GM19043 (cell line): ENCODE measurements around the gene CEACAM7.
"Not testable (repeated sequence)": the region's sequence is repeated elsewhere in the genome, so short reads cannot be mapped to it uniquely, and the experiment has no call there.

Experiments
- ATAC-seq: cut with Tn5 transposase; IDR thresholded peaks from one replicate; pipeline ENCODE4 v1.9.1; 2021; ENCODE audit warnings: low read depth; ENCODE audit not compliant: unreplicated experiment

The CEACAM7 gene

GRCh38 chr19:41657157-41657556 is 30.9 kb downstream of the CEACAM7 start:
- ATAC-seq: no peak

- not testable (repeated sequence) for ATAC-seq
These were observed 31.3 kb downstream of the CEACAM7 start for GRCh38 chr19:41656756-41657155.

DNA sequence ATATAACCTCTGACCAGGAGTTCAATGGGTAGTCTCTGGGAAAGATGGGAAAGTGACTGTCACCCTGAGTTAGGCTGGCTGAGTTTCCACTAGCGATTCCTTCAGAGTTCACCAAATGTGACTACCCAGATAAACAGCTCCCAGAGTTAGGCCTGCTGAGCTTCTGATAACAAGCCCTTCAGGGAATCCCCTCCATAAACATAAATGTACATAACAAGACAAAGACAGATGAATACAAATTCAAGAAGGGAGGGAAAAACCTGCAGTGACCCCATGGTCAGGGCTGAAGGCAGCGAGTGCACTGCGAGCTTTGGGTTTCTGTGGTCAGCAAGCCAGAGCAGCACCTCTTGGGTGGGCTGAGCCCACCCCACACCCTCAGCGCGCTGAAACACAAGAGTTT is 35.8 kb downstream of the CEACAM7 start:
- no peak for ATAC-seq

DNA sequence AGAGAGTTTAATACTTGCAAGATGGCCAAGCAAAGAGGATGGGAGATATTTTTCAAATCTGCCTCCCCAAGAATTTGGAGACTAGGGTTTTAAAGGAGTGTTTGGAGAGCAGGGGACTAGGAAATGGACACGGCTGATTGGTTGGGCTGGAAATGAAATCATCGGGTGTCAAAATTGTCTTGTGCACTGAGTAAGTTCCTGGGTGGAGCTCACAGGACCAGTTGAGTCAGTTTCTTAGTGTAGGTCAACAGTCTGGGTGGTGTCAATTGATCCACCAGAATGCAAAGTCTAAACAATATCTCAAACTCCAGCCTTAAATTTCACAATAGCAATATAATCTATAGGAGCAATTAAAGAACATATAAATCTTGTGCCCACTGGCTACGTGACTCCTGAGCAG is 38.2 kb downstream of the CEACAM7 start:
- ATAC-seq: no peak

DNA sequence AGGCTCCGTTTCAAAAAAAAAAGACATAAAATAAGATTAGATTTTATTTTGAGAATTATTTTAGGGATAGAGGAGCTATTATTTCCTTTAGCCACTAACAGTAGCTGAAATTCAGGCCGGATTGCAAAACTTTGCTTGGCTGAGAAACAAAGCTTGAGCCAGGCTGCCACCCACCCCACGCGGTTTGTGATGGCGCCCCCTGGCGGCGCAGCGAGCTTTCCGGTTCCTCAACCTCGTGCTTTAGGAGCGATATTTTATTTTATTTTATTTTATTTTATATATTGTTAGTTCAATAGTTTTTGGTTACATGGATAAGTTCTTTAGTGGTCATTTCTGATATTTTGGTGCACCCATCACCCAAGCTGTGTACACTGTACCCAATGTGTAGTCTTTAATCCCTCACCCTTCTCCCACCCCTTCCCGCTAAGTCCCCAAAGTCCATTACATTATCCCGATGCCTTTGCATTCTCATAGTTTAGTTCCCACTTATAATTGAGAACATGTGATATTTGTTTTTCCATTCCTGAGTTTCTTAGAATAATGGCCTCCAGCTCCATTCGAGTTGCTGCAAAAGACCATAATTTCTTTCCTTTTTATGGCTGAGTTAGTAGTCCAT is 41.4 kb downstream of the CEACAM7 start:
- ATAC-seq: no peak

DNA sequence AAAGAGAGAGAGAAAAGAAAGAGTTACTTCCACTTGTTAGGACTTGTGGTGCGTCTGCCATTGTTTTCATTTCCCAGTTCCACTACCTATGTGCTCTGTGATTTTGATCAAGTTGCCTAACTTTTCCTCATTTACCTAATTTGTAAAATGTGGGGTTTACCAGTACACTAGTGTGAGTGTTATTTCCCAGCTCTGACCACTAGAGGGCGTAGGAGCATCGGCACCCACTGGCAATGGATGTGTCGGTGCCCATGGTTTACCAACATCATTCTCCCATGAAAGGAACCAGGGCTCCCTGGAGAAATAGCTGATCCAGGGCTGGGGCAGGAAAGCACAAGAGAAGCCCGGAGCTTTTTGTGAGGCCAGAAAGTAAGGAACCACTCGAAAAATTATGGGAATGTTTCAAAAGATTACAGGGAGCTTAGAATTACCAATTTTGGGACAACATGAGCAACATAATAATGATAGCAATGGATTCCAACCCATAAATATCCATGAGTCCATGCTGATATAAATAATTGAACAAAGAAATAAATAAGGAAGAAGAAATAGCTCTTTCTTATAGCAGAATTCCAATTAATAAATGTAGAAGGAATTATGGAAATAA is 46.1 kb downstream of the CEACAM7 start:
- ATAC-seq: no peak

DNA sequence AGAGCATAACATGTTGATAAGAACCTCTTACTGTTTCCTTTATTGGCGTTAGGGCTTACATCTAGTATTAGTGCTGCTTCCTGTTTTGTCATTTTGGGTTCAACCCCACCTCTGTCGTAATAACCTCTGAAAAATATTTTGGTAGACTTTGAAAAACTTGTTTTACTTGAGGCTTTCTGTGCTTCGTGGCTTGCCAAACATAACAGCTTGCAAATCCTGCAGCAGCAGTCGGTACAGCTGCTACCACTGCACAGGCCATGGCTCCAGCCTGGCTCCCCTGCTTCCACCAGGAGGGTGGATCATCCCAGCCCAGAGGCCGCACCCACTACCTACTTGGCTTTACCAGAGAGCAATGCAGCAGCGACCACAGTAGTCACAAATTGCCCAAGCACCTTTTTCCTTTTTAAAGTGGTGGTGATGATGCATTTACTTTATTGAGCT is 49.4 kb downstream of the CEACAM7 start:
- no peak for ATAC-seq

GRCh38 chr19:41637484-41637883 is 50.6 kb downstream of the CEACAM7 start:
- no peak for ATAC-seq

GRCh38 chr19:41627966-41628675 is 59.9 kb downstream of the CEACAM7 start:
- no peak for ATAC-seq

- no peak for ATAC-seq
These were observed 61.2 kb downstream of the CEACAM7 start, which contains the start of gene CEACAM4 for GRCh38 chr19:41626877-41627276. Gene CEACAM4 (minus strand): TSS chr19:41627074. CDS start chr19:41626963, 111 bp downstream.

GRCh38 chr19:41626278-41626677 is 61.8 kb downstream of the CEACAM7 start:
- ATAC-seq: no peak

- no peak for ATAC-seq
These were observed 63.1 kb downstream of the CEACAM7 start for GRCh38 chr19:41624937-41625336.

GRCh38 chr19:41624515-41624914 is 63.6 kb downstream of the CEACAM7 start:
- ATAC-seq: no peak

GRCh38 chr19:41623360-41623759 is 64.7 kb downstream of the CEACAM7 start:
- ATAC-seq: no peak
